ENCODE measurements around the gene GRIA4.

GRIA4 gene

DNA sequence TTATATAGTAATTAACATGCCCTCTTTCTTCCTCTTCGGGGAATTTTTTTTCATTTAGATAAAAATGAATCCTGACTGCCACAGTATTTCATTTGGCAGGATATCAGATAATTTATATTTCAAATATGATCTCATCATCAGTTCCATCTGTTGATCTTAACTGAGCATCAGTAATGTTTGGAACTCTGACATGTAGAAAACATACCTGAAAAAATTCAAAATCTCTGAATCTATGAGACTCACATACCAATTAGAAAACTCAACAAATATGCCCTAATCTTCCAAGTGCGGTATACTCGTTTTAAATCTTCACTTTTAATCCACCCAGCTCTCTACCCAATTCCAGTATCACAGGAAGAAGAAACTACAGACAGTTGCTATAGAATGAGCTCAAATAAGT lies 250.2 kb downstream of the GRIA4 start:
- CTCF ChIA-PET, result interaction anchor here (0.7 kb wide), 1 partner anchor 1002 kb away, joined by 5 read pairs; no protein-coding TSS in a partner anchor
- H3K36me3 ChIP-seq (ENCODE audit: control insufficient read depth in 2 of 2, insufficient read depth in 1 of 2, low read length in 2 of 2), result no peaks in the 10 kb centered on the region
- no peak overlapping the region for H3K4me3 ChIP-seq (ENCODE audit: low read depth, low read length)
- POLR2A ChIA-PET, result no interaction called here
- no peak for TF ChIP-seq WT1 (tag by site-specific recombination; IDR thresholded peaks at IDR 0.05)
- TF ChIP-seq ZNF629 (tag by site-specific recombination; IDR thresholded peaks at IDR 0.05), result no peak
- TF ChIP-seq, protein P1, sequence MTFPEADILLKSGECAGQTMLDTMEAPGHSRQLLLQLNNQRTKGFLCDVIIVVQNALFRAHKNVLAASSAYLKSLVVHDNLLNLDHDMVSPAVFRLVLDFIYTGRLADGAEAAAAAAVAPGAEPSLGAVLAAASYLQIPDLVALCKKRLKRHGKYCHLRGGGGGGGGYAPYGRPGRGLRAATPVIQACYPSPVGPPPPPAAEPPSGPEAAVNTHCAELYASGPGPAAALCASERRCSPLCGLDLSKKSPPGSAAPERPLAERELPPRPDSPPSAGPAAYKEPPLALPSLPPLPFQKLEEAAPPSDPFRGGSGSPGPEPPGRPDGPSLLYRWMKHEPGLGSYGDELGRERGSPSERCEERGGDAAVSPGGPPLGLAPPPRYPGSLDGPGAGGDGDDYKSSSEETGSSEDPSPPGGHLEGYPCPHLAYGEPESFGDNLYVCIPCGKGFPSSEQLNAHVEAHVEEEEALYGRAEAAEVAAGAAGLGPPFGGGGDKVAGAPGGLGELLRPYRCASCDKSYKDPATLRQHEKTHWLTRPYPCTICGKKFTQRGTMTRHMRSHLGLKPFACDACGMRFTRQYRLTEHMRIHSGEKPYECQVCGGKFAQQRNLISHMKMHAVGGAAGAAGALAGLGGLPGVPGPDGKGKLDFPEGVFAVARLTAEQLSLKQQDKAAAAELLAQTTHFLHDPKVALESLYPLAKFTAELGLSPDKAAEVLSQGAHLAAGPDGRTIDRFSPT (tag by site-specific recombination; IDR thresholded peaks at IDR 0.05), result no peak
- TF ChIP-seq, protein P2, sequence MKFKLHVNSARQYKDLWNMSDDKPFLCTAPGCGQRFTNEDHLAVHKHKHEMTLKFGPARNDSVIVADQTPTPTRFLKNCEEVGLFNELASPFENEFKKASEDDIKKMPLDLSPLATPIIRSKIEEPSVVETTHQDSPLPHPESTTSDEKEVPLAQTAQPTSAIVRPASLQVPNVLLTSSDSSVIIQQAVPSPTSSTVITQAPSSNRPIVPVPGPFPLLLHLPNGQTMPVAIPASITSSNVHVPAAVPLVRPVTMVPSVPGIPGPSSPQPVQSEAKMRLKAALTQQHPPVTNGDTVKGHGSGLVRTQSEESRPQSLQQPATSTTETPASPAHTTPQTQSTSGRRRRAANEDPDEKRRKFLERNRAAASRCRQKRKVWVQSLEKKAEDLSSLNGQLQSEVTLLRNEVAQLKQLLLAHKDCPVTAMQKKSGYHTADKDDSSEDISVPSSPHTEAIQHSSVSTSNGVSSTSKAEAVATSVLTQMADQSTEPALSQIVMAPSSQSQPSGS (tag by site-specific recombination; IDR thresholded peaks at IDR 0.05; ENCODE audit: low read depth), result no peak
- TF ChIP-seq, protein P3, sequence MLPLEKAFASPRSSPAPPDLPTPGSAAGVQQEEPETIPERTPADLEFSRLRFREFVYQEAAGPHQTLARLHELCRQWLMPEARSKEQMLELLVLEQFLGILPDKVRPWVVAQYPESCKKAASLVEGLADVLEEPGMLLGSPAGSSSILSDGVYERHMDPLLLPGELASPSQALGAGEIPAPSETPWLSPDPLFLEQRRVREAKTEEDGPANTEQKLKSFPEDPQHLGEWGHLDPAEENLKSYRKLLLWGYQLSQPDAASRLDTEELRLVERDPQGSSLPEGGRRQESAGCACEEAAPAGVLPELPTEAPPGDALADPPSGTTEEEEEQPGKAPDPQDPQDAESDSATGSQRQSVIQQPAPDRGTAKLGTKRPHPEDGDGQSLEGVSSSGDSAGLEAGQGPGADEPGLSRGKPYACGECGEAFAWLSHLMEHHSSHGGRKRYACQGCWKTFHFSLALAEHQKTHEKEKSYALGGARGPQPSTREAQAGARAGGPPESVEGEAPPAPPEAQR (tag by site-specific recombination; IDR thresholded peaks at IDR 0.05), result no peak
- no peak for TF ChIP-seq ZNF302 (tag by site-specific recombination; IDR thresholded peaks at IDR 0.05; ENCODE audit: low read depth)
- TF ChIP-seq, protein P4, sequence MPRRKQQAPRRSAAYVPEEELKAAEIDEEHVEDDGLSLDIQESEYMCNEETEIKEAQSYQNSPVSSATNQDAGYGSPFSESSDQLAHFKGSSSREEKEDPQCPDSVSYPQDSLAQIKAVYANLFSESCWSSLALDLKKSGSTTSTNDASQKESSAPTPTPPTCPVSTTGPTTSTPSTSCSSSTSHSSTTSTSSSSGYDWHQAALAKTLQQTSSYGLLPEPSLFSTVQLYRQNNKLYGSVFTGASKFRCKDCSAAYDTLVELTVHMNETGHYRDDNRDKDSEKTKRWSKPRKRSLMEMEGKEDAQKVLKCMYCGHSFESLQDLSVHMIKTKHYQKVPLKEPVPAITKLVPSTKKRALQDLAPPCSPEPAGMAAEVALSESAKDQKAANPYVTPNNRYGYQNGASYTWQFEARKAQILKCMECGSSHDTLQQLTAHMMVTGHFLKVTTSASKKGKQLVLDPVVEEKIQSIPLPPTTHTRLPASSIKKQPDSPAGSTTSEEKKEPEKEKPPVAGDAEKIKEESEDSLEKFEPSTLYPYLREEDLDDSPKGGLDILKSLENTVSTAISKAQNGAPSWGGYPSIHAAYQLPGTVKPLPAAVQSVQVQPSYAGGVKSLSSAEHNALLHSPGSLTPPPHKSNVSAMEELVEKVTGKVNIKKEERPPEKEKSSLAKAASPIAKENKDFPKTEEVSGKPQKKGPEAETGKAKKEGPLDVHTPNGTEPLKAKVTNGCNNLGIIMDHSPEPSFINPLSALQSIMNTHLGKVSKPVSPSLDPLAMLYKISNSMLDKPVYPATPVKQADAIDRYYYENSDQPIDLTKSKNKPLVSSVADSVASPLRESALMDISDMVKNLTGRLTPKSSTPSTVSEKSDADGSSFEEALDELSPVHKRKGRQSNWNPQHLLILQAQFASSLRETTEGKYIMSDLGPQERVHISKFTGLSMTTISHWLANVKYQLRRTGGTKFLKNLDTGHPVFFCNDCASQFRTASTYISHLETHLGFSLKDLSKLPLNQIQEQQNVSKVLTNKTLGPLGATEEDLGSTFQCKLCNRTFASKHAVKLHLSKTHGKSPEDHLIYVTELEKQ (tag by site-specific recombination; IDR thresholded peaks at IDR 0.05; ENCODE audit: borderline replicate concordance), result no peak
- no peak for TF ChIP-seq KLF1 (tag by site-specific recombination; IDR thresholded peaks at IDR 0.05)
- TF ChIP-seq ZFP37 (tag by site-specific recombination; IDR thresholded peaks at IDR 0.05), result no peak
- H3K4me1 ChIP-seq (ENCODE audit: control insufficient read depth, insufficient read depth, low read length), result no peaks in the 10 kb centered on the region
- H3K27ac ChIP-seq (ENCODE audit: extremely low read depth, low read depth, low read length), result no peak overlapping the region
- H3K9me3 ChIP-seq (ENCODE audit: control insufficient read depth, insufficient read depth, low read depth, low read length), result no peaks in the 10 kb centered on the region

DNA sequence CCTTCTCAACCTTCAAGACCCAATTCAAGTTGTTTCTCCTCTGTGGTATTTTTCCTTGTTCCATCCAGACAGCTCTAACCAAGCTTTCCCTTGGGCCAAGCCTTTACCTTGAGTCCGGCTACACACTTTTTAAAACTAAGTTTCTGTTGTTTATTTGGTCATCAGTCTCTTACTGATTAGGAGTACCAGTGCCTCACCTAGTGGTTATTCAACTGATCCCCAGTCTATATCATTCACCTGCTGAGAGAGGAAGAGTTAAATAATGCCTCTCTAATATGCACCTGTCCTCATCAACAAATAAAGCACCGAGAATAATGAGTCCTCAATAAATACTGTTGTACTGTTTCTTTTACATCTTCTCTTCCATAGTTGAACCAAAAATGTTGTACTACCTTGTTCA lies 251.4 kb downstream of the GRIA4 start:
- POLR2A ChIA-PET, result no interaction called here
- Histone ChIP-seq H3K4me3 (ENCODE audit: low read depth, low read length) (no peak overlapping the region), H3K4me1 (ENCODE audit: control insufficient read depth, insufficient read depth, low read length) (no peaks in the 10 kb centered on the region), H3K36me3 (ENCODE audit: control insufficient read depth in 2 of 2, insufficient read depth in 1 of 2, low read length in 2 of 2) (no peaks in the 10 kb centered on the region), H3K27ac (ENCODE audit: extremely low read depth, low read depth, low read length) (no peak overlapping the region), H3K9me3 (ENCODE audit: control insufficient read depth, insufficient read depth, low read depth, low read length) (no peaks in the 10 kb centered on the region)
- no peak for TF ChIP-seq FEZF1 (tag by site-specific recombination; IDR thresholded peaks at IDR 0.05)
- no peak for TF ChIP-seq ZNF223 (tag by site-specific recombination; IDR thresholded peaks at IDR 0.05)
- TF ChIP-seq, protein P5, sequence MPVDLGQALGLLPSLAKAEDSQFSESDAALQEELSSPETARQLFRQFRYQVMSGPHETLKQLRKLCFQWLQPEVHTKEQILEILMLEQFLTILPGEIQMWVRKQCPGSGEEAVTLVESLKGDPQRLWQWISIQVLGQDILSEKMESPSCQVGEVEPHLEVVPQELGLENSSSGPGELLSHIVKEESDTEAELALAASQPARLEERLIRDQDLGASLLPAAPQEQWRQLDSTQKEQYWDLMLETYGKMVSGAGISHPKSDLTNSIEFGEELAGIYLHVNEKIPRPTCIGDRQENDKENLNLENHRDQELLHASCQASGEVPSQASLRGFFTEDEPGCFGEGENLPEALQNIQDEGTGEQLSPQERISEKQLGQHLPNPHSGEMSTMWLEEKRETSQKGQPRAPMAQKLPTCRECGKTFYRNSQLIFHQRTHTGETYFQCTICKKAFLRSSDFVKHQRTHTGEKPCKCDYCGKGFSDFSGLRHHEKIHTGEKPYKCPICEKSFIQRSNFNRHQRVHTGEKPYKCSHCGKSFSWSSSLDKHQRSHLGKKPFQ (tag by site-specific recombination; IDR thresholded peaks at IDR 0.05), result no peak
- no peak for TF ChIP-seq ZXDB (tag by site-specific recombination; IDR thresholded peaks at IDR 0.05)
- CTCF ChIA-PET, result interaction anchor here (0.5 to 2.8 kb wide), 6 partner anchors 9 to 1607 kb away, joined by 3 to 18 read pairs (median 6); no protein-coding TSS in a partner anchor

Data from HEK293 (cell line).